HEK293 (cell line): ENCODE measurements around the gene SLC22A4.

Experiments used
- CTCF ChIA-PET: fragments of 350-600 bp; formaldehyde crosslinking; extraction: SDS; loops from one replicate; lab custom pipeline; 2021; ENCODE audit warnings: antibody characterized with exemption; lab: Yijun Ruan, JAX
- POLR2A ChIA-PET: fragments of 300-600 bp; formaldehyde crosslinking; extraction: SDS; loops from one replicate; lab custom pipeline; 2020; ENCODE audit warnings: antibody characterized with exemption, inconsistent platforms; lab: Yijun Ruan, JAX
- H3K27ac ChIP-seq: fragments of 200-500 bp; sonication (Bioruptor generic); 2 replicates; pipeline ENCODE4 v1.5.1; 2014; ENCODE audit warnings: low read depth, low read length, control low read depth, inconsistent platforms; ENCODE audit errors: extremely low read depth
- H3K36me3 ChIP-seq, 2 experiments: fragments of 200-500 bp in 1 of 2; sonication (Bioruptor generic) in 1 of 2; 1 replicate in 1 of 2; 2 replicates in 1 of 2; pipeline ENCODE4 v1.5.1; 2014 to 2017; ENCODE audit warnings: inconsistent platforms in 2 of 2, low read length in 2 of 2; ENCODE audit not compliant: control insufficient read depth in 2 of 2, insufficient read depth in 1 of 2
- H3K4me1 ChIP-seq: fragments of 200-500 bp; sonication (Bioruptor generic); 2 replicates; pipeline ENCODE4 v1.5.1; 2014; ENCODE audit warnings: mild to moderate bottlenecking, low read length, inconsistent platforms; ENCODE audit not compliant: control insufficient read depth, insufficient read depth
- H3K4me3 ChIP-seq: 2 replicates; pipeline ENCODE4 v1.5.1; 2011; ENCODE audit warnings: low read depth, mild to moderate bottlenecking, control low read depth, low read length, moderate library complexity
- H3K9me3 ChIP-seq: fragments of 200-500 bp; sonication (Bioruptor generic); 2 replicates; pipeline ENCODE4 v1.5.1; 2014; ENCODE audit warnings: low read depth, low read length, inconsistent platforms; ENCODE audit not compliant: control insufficient read depth, insufficient read depth
- GLI4 ChIP-seq: fragments of 450-650 bp; formaldehyde crosslinking; IDR thresholded peaks from 2 replicates; pipeline ENCODE4 v1.5.1; 2016; ENCODE audit warnings: missing biosample characterization, missing genetic modification characterization
- GLIS2 ChIP-seq: fragments of 450-650 bp; formaldehyde crosslinking; IDR thresholded peaks from 2 replicates; pipeline ENCODE4 v1.5.1; 2016; ENCODE audit warnings: missing biosample characterization, missing genetic modification characterization
- MZF1 ChIP-seq: fragments of 450-650 bp; formaldehyde crosslinking; IDR thresholded peaks from 2 replicates; pipeline ENCODE4 v1.5.1; 2017; ENCODE audit warnings: missing biosample characterization, missing genetic modification characterization, borderline replicate concordance
- PBX3 ChIP-seq: sonication (generic); formaldehyde crosslinking; IDR thresholded peaks from 2 replicates; pipeline ENCODE4 v1.8.1; 2022; ENCODE audit warnings: mild to moderate bottlenecking, moderate library complexity, missing genetic modification reagents
- SCRT2 ChIP-seq: fragments of 450-650 bp; formaldehyde crosslinking; IDR thresholded peaks from 2 replicates; pipeline ENCODE4 v1.5.1; 2016; ENCODE audit warnings: missing biosample characterization, missing genetic modification characterization
- ZBTB48 ChIP-seq: fragments of 450-650 bp; formaldehyde crosslinking; IDR thresholded peaks from 2 replicates; pipeline ENCODE4 v1.5.1; 2016; ENCODE audit warnings: missing biosample characterization, missing genetic modification characterization
- ZBTB49 ChIP-seq: fragments of 450-650 bp; formaldehyde crosslinking; IDR thresholded peaks from 2 replicates; pipeline ENCODE4 v1.5.1; 2016; ENCODE audit warnings: missing biosample characterization, missing genetic modification characterization, low read depth
- ZIC2 ChIP-seq: fragments of 450-650 bp; formaldehyde crosslinking; IDR thresholded peaks from 2 replicates; pipeline ENCODE4 v1.5.1; 2016; ENCODE audit warnings: missing biosample characterization, missing genetic modification characterization
- ZNF112 ChIP-seq: fragments of 450-650 bp; formaldehyde crosslinking; IDR thresholded peaks from 2 replicates; pipeline ENCODE4 v1.5.0; 2017; ENCODE audit warnings: missing biosample characterization, missing genetic modification characterization
- ZNF133 ChIP-seq: fragments of 450-650 bp; formaldehyde crosslinking; IDR thresholded peaks from 2 replicates; pipeline ENCODE4 v1.5.1; 2016; ENCODE audit warnings: missing biosample characterization, missing genetic modification characterization
- ZNF16 ChIP-seq: fragments of 450-650 bp; formaldehyde crosslinking; IDR thresholded peaks from 2 replicates; pipeline ENCODE4 v1.5.1; 2016; ENCODE audit warnings: low read depth, missing biosample characterization, missing genetic modification characterization
- ZNF280D ChIP-seq: fragments of 450-650 bp; formaldehyde crosslinking; IDR thresholded peaks from 2 replicates; pipeline ENCODE4 v1.5.1; 2016; ENCODE audit warnings: missing biosample characterization, missing genetic modification characterization
- ZNF335 ChIP-seq: fragments of 450-650 bp; formaldehyde crosslinking; conservative IDR thresholded peaks from 2 replicates; pipeline ENCODE4 v1.5.1; 2016; ENCODE audit warnings: missing biosample characterization, missing genetic modification characterization
- ZNF341 ChIP-seq: fragments of 450-650 bp; formaldehyde crosslinking; IDR thresholded peaks from 2 replicates; pipeline ENCODE4; 2016; ENCODE audit warnings: low read depth, missing biosample characterization, missing genetic modification characterization
- ZNF394 ChIP-seq: fragments of 450-650 bp; formaldehyde crosslinking; IDR thresholded peaks from 2 replicates; pipeline ENCODE4 v1.5.1; 2016; ENCODE audit warnings: missing biosample characterization, missing genetic modification characterization, mild to moderate bottlenecking, moderate library complexity, borderline replicate concordance
- ZNF404 ChIP-seq: fragments of 450-650 bp; formaldehyde crosslinking; IDR thresholded peaks from 2 replicates; pipeline ENCODE4 v1.5.1; 2017; ENCODE audit warnings: missing biosample characterization, missing genetic modification characterization
- ZNF423 ChIP-seq: fragments of 450-650 bp; formaldehyde crosslinking; IDR thresholded peaks from 2 replicates; pipeline ENCODE4 v1.5.1; 2016; ENCODE audit warnings: missing biosample characterization, missing genetic modification characterization
- ZNF529 ChIP-seq: fragments of 450-650 bp; formaldehyde crosslinking; IDR thresholded peaks from 2 replicates; pipeline ENCODE4 v1.5.1; 2017; ENCODE audit warnings: missing genetic modification characterization, missing biosample characterization; ENCODE audit not compliant: insufficient replicate concordance

The SLC22A4 gene

GRCh38 chr5:132370181-132370970, 76.2 kb downstream of the SLC22A4 start (continued):
- TF ChIP-seq ZNF529 = no peak
- no peak for TF ChIP-seq ZNF423
- TF ChIP-seq ZBTB48 = peak; percentile 49; the same call in 1 of the 2 replicates
- no peak for TF ChIP-seq ZNF16 (tag by site-specific recombination)
- no peak for TF ChIP-seq ZNF404 (tag by site-specific recombination)
- peak; percentile 21; the same call in 1 of the 2 replicates for TF ChIP-seq ZNF335
- TF ChIP-seq ZBTB49 (tag by site-specific recombination) = no peak
- peak; percentile 64 for TF ChIP-seq SCRT2 (tag by site-specific recombination)
- TF ChIP-seq GLIS2 = peak; percentile 10; the same call in 1 of the 2 replicates
- TF ChIP-seq GLI4 (tag by site-specific recombination) = no peak

GRCh38 chr5:132370971-132371602, 76.9 kb downstream of the SLC22A4 start:
- peak overlapping the region; percentile 78; the same call in 1 of the 2 replicates for H3K4me3 ChIP-seq
- peaks cover 0 to 14% of the 10 kb centered on the region in 2 experiments; a peak in 1 of 3 replicates for H3K36me3 ChIP-seq
- TF ChIP-seq MZF1 (tag by site-specific recombination) = no peak
- TF ChIP-seq SCRT2 (tag by site-specific recombination) = peak; percentile 70; the same call in 1 of the 2 replicates
- no peak for TF ChIP-seq ZNF280D (tag by site-specific recombination)
- TF ChIP-seq ZNF133 (tag by site-specific recombination) = no peak
- no peak for TF ChIP-seq ZNF394
- POLR2A ChIA-PET = interaction anchor here (1.0 kb wide), 1 partner anchor 78 kb away, joined by 3 read pairs; no protein-coding TSS in a partner anchor
- H3K27ac ChIP-seq = no peak overlapping the region
- no peaks in the 10 kb centered on the region for H3K4me1 ChIP-seq
- CTCF ChIA-PET = interaction anchor here (0.7 to 2.4 kb wide), 5 partner anchors 11 to 133 kb away, joined by 3 to 8 read pairs (median 3); no protein-coding TSS in a partner anchor
- H3K9me3 ChIP-seq = no peaks in the 10 kb centered on the region

- Histone ChIP-seq H3K36me3 (peaks cover 0 to 9% of the 10 kb centered on the region in 2 experiments; a peak in 1 of 3 replicates), H3K9me3 (no peaks in the 10 kb centered on the region), H3K4me3 (no peak overlapping the region), H3K27ac (no peak overlapping the region), H3K4me1 (no peaks in the 10 kb centered on the region)
- TF ChIP-seq ZNF112 (no peak), ZNF341 (tag by site-specific recombination) (peak; percentile 24; the same call in 1 of the 2 replicates), PBX3 (CRISPR knock-in tag) (no peak), ZIC2 (peak; percentile 95)
- ChIA-PET CTCF (interaction anchor here (0.6 to 1.3 kb wide), 5 partner anchors 12 to 133 kb away, joined by 3 to 4 read pairs (median 3); no protein-coding TSS in a partner anchor), POLR2A (interaction anchor here (1.0 kb wide), 1 partner anchor 78 kb away, joined by 3 read pairs; no protein-coding TSS in a partner anchor)
These were observed 77.4 kb downstream of the SLC22A4 start for GRCh38 chr5:132371603-132371994.
